ENCODE results near the gene HRH2.

HRH2 gene

GRCh38 chr5:175663186-175664184 is 5.6 kb downstream of the HRH2 start:
- no peak overlapping the region for H3K4me2 ChIP-seq (ENCODE audit: low read length)
- no peaks in the 10 kb centered on the region for H3K9me3 ChIP-seq (replicated peaks; ENCODE audit: low read length)
- peaks cover 2% of the 10 kb centered on the region for H3K27me3 ChIP-seq (ENCODE audit: control insufficient read depth, insufficient read depth, low read length)
- no peaks in the 10 kb centered on the region for H3K36me3 ChIP-seq (ENCODE audit: insufficient read depth, low read length)
- no peak overlapping the region for H3K4me3 ChIP-seq (ENCODE audit: low read length)
- H3K4me1 ChIP-seq (ENCODE audit: control insufficient read depth, insufficient read depth, low read length): no peaks in the 10 kb centered on the region
- H3K9ac ChIP-seq (ENCODE audit: low read depth, low read length): no peak overlapping the region

DNA sequence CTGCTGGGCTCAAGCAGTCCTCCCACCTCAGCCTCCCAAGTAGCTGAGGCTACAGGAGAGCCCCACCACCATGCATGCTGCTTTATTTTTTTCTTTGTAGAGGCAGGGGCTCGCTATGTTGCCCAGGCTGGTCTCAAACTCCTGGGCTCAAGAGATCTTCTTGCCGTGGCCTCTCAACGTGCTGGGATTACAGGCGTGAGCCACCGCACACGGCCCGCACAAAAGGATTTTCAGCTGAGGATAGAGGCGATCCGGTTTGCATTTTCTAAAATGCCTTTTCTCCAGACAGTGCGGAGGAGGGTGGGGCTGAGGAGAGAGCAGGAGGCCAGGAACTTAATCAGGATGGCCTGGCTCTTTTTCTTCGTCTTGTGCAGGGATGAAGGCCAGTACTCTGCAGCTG is 6.9 kb downstream of the HRH2 start:
- Histone ChIP-seq H3K9ac (ENCODE audit: low read depth, low read length) (no peak overlapping the region), H3K4me2 (ENCODE audit: low read length) (no peak overlapping the region), H3K36me3 (ENCODE audit: insufficient read depth, low read length) (no peaks in the 10 kb centered on the region), H3K9me3 (replicated peaks; ENCODE audit: low read length) (no peaks in the 10 kb centered on the region), H3K4me1 (ENCODE audit: control insufficient read depth, insufficient read depth, low read length) (no peaks in the 10 kb centered on the region), H3K27me3 (ENCODE audit: control insufficient read depth, insufficient read depth, low read length) (no peaks in the 10 kb centered on the region), H3K4me3 (ENCODE audit: low read length) (no peak overlapping the region)

DNA sequence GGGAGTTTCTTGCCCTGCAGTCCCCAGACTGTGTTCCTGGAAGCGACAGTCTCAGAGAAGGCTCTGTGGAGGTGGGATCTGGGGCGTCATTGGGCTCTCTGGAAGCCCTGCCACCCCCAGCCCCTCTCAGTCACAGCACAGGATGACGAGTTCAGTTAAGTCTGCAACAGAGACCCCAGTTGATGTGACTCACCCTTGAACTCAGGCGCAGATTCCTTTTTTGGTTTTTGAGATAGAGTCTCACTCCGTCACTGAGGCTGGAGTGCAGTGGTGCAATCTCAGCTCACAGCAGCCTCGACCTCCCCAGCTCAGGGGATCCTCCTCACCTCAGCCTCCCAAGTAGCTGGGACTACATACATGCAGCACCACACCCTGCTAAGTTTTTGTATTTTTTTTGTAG is 8.3 kb downstream of the HRH2 start:
- Histone ChIP-seq H3K4me3 (ENCODE audit: low read length) (no peak overlapping the region), H3K4me2 (ENCODE audit: low read length) (no peak overlapping the region), H3K9ac (ENCODE audit: low read depth, low read length) (no peak overlapping the region), H3K27me3 (ENCODE audit: control insufficient read depth, insufficient read depth, low read length) (no peaks in the 10 kb centered on the region), H3K36me3 (ENCODE audit: insufficient read depth, low read length) (no peaks in the 10 kb centered on the region), H3K4me1 (ENCODE audit: control insufficient read depth, insufficient read depth, low read length) (no peaks in the 10 kb centered on the region), H3K9me3 (replicated peaks; ENCODE audit: low read length) (no peaks in the 10 kb centered on the region)

DNA sequence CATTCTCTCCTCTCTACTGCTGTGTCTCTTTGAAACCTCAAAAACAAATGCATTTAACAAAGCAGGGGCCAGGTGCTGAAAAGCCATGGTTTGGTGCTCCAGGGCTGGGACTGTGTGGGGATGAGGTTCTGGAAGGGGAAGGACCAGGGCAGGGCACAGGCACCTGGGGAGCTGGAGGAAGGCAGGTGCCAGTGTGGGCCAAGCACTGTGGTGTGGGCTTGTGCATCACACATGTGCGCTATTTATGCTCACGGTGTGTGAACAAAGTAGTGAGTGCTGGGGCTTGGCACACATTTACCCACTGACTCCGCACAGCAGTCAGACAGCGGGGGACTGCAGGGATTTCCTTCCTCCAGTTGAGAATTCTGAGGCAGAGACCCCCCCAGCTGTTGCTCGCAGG is 10.1 kb downstream of the HRH2 start:
- Histone ChIP-seq H3K9ac (ENCODE audit: low read depth, low read length) (no peak overlapping the region), H3K4me2 (ENCODE audit: low read length) (no peak overlapping the region), H3K36me3 (ENCODE audit: insufficient read depth, low read length) (no peaks in the 10 kb centered on the region), H3K4me3 (ENCODE audit: low read length) (no peak overlapping the region), H3K27me3 (ENCODE audit: control insufficient read depth, insufficient read depth, low read length) (no peaks in the 10 kb centered on the region), H3K4me1 (ENCODE audit: control insufficient read depth, insufficient read depth, low read length) (no peaks in the 10 kb centered on the region), H3K9me3 (replicated peaks; ENCODE audit: low read length) (no peaks in the 10 kb centered on the region)

DNA sequence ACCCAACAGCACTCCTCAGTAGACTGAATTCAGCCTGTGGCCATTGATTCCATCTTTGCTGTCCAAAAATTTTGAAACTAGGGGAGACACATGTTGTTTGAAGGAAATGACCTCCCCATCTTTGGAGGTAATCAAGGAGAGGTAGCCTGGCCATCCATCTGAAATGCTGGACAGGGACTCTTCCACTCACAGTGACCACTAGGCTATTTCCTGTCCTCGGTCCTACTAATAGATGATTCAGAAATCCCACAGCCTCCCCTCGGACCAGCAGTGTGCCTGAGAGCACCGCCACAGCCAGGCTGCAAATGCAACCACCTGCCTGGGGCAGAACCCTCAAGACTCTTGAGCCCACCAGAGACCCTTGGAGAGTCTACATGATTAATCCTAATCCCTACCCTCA is 12.5 kb downstream of the HRH2 start:
- no peak overlapping the region for H3K4me3 ChIP-seq (ENCODE audit: low read length)

DNA sequence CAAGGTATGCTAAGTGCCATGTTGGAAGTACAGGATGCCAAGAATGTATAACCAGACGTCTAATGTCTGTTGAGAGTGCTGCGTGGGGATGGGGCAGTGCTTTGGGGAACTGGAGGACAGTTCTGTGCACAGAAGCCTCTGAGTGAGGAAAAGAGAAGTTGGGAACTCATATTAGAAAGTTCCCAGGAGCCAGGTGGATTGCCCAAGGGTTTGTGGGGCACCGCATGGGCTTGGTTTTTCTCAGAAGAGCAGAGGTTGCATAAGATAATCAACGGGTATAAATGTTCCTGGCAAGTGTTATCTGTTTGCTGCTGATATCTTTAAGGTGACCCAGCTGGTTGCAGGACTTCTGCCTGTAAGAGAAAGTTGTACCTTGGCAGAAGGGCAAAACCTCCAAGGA is 13.1 kb downstream of the HRH2 start:
- no peak overlapping the region for H3K4me3 ChIP-seq (ENCODE audit: low read length)
- no peaks in the 10 kb centered on the region for H3K27me3 ChIP-seq (ENCODE audit: control insufficient read depth, insufficient read depth, low read length)
- H3K4me2 ChIP-seq (ENCODE audit: low read length): no peak overlapping the region
- no peak overlapping the region for H3K9ac ChIP-seq (ENCODE audit: low read depth, low read length)
- no peaks in the 10 kb centered on the region for H3K4me1 ChIP-seq (ENCODE audit: control insufficient read depth, insufficient read depth, low read length)
- no peaks in the 10 kb centered on the region for H3K36me3 ChIP-seq (ENCODE audit: insufficient read depth, low read length)
- H3K9me3 ChIP-seq (replicated peaks; ENCODE audit: low read length): no peaks in the 10 kb centered on the region

More for the DNA sequence above, 12.5 kb downstream of the HRH2 start:
- no peaks in the 10 kb centered on the region for H3K36me3 ChIP-seq (ENCODE audit: insufficient read depth, low read length)
- H3K4me1 ChIP-seq (ENCODE audit: control insufficient read depth, insufficient read depth, low read length): no peaks in the 10 kb centered on the region
- H3K9ac ChIP-seq (ENCODE audit: low read depth, low read length): no peak overlapping the region
- H3K27me3 ChIP-seq (ENCODE audit: control insufficient read depth, insufficient read depth, low read length): no peaks in the 10 kb centered on the region
- H3K4me2 ChIP-seq (ENCODE audit: low read length): no peak overlapping the region
- no peaks in the 10 kb centered on the region for H3K9me3 ChIP-seq (replicated peaks; ENCODE audit: low read length)

DNA sequence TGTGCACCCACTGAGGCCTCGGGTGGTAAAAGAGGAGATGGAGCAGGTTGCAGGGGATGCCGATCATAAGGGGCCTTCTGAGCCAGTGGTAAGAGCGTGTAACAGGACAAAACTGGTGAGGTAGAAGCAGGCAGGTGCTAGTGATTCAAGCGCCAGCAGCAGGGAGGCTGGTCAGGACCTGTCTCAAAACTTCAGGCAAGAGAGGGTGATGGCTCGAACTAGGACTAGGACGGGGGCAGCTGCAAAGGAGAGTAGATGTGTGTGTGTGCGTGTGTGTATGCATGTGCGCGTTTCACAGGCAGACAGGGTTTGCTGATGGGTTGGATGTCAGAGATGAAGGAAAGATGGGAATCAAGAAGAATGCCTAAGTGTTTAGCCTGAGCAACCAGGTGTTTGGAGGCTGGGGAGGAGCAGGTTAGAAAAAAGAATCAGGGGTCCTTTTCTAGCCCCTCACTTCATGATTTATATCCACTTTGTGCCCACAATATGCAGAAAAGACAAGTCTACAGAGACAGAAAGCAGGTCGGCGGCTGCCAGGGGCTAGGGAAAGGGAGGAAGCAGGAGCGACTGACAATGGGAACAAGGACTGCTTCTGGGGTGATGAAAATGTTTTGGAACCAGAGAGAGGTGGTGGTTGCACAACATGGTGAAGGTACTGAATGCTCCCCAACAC is 15.2 kb downstream of the HRH2 start:
- H3K9me3 ChIP-seq (replicated peaks; ENCODE audit: low read length): no peaks in the 10 kb centered on the region
- H3K36me3 ChIP-seq (ENCODE audit: insufficient read depth, low read length): no peaks in the 10 kb centered on the region
- no peaks in the 10 kb centered on the region for H3K27me3 ChIP-seq (ENCODE audit: control insufficient read depth, insufficient read depth, low read length)
- H3K4me2 ChIP-seq (ENCODE audit: low read length): no peak overlapping the region
- no peak overlapping the region for H3K9ac ChIP-seq (ENCODE audit: low read depth, low read length)
- H3K4me1 ChIP-seq (ENCODE audit: control insufficient read depth, insufficient read depth, low read length): no peaks in the 10 kb centered on the region
- no peak overlapping the region for H3K4me3 ChIP-seq (ENCODE audit: low read length)

DNA sequence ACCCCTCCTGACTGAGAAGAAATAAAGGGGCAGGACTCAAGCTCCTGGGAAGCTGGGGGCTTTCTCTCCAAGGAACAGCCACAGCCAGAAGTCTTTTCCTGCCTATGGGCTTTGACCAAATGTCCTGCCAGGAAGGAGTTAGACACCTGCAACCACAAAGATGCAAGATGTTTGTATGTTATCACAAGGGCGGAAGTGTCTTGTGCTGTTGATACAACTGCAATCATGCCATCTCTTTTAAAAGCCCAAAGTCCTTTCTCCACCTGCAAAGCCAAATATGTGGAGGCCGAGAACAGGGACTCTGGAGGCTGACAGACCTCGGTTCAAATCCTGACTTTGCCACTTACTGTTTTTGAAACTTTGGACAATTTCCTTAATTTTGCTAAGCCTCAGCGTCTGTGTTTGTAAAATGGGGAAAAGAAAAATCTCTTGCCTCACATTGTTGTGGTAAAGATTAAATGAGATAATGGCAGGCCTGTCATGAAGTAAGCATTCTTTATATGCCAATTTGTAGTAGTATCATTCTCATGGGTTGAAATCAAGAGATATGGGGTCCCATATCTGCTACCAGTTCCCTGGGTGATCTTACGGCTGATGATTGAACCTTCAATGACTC is 17.0 kb downstream of the HRH2 start:
- no peak overlapping the region for H3K4me2 ChIP-seq (ENCODE audit: low read length)
- H3K4me1 ChIP-seq (ENCODE audit: control insufficient read depth, insufficient read depth, low read length): no peaks in the 10 kb centered on the region
- H3K27me3 ChIP-seq (ENCODE audit: control insufficient read depth, insufficient read depth, low read length): no peaks in the 10 kb centered on the region

DNA sequence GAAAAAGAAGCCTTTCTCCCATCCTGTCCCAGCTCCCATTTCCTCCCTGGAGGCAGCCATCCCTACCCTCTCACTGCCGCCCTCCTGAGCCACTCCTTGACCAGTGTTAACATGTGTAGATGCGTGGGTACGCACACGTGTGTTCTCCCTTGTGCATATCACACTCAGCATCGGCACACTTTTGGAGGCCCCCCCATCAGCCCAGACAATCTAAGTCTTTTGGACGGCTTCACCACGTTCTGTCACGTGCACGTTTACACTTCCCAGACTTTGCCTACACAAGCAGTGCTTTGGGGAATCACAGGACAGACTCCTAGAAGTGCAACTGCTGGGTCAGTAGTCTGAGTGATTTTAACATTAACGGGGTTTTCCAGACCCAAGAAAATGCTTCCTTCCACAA is 18.0 kb downstream of the HRH2 start:
- Histone ChIP-seq H3K4me3 (ENCODE audit: low read length) (no peak overlapping the region), H3K9me3 (replicated peaks; ENCODE audit: low read length) (no peaks in the 10 kb centered on the region), H3K27me3 (ENCODE audit: control insufficient read depth, insufficient read depth, low read length) (no peaks in the 10 kb centered on the region), H3K4me2 (ENCODE audit: low read length) (no peak overlapping the region), H3K4me1 (ENCODE audit: control insufficient read depth, insufficient read depth, low read length) (no peaks in the 10 kb centered on the region), H3K9ac (ENCODE audit: low read depth, low read length) (no peak overlapping the region), H3K36me3 (ENCODE audit: insufficient read depth, low read length) (no peaks in the 10 kb centered on the region)

More for the DNA sequence above, 17.0 kb downstream of the HRH2 start:
- Histone ChIP-seq H3K9ac (ENCODE audit: low read depth, low read length) (no peak overlapping the region), H3K36me3 (ENCODE audit: insufficient read depth, low read length) (no peaks in the 10 kb centered on the region), H3K9me3 (replicated peaks; ENCODE audit: low read length) (no peaks in the 10 kb centered on the region), H3K4me3 (ENCODE audit: low read length) (no peak overlapping the region)

GRCh38 chr5:175677571-175677970 is 19.7 kb downstream of the HRH2 start:
- no peak overlapping the region for H3K4me3 ChIP-seq (ENCODE audit: low read length)
- H3K4me1 ChIP-seq (ENCODE audit: control insufficient read depth, insufficient read depth, low read length): no peaks in the 10 kb centered on the region
- no peaks in the 10 kb centered on the region for H3K36me3 ChIP-seq (ENCODE audit: insufficient read depth, low read length)
- H3K4me2 ChIP-seq (ENCODE audit: low read length): no peak overlapping the region
- H3K9me3 ChIP-seq (replicated peaks; ENCODE audit: low read length): no peaks in the 10 kb centered on the region
- no peaks in the 10 kb centered on the region for H3K27me3 ChIP-seq (ENCODE audit: control insufficient read depth, insufficient read depth, low read length)
- H3K9ac ChIP-seq (ENCODE audit: low read depth, low read length): no peak overlapping the region

GRCh38 chr5:175678074-175678473 is 20.2 kb downstream of the HRH2 start:
- Histone ChIP-seq H3K27me3 (ENCODE audit: control insufficient read depth, insufficient read depth, low read length) (no peaks in the 10 kb centered on the region), H3K4me1 (ENCODE audit: control insufficient read depth, insufficient read depth, low read length) (no peaks in the 10 kb centered on the region), H3K4me3 (ENCODE audit: low read length) (no peak overlapping the region), H3K9ac (ENCODE audit: low read depth, low read length) (no peak overlapping the region), H3K9me3 (replicated peaks; ENCODE audit: low read length) (no peaks in the 10 kb centered on the region), H3K4me2 (ENCODE audit: low read length) (no peak overlapping the region), H3K36me3 (ENCODE audit: insufficient read depth, low read length) (no peaks in the 10 kb centered on the region)
